Vagina (tissue), 2 donors: ENCODE results near the gene THSD7A.

ENCODE experiments used
- POLR2A ChIP-seq, 2 donors: fragments of 450-650 bp; IDR thresholded peaks; one replicate each; pipeline ENCODE4 v1.6.1; 2017; ENCODE audit warnings: antibody characterized with exemption in 2 of 2, mild to moderate bottlenecking in 2 of 2, moderate library complexity in 2 of 2
- POLR2AphosphoS5 ChIP-seq, 2 donors: sonication (generic); formaldehyde crosslinking; IDR thresholded peaks; one replicate each; pipeline ENCODE4 v1.9.0; 2017; ENCODE audit warnings: antibody characterized with exemption in 2 of 2, mild to moderate bottlenecking in 2 of 2, low read depth in 1 of 2; ENCODE audit not compliant: insufficient read depth in 1 of 2
- TF ChIP-seq, protein P1 (sequence below), 3 experiments: fragments of 450-650 bp in 2 of 3; fragments of 200-600 bp in 1 of 3; sonication (generic) in 1 of 3; IDR thresholded peaks; one replicate each; pipeline ENCODE4 v1.5.1; 2017 to 2019; ENCODE audit warnings: antibody characterized with exemption in 3 of 3, mild to moderate bottlenecking in 2 of 3, moderate library complexity in 2 of 3

DNA sequence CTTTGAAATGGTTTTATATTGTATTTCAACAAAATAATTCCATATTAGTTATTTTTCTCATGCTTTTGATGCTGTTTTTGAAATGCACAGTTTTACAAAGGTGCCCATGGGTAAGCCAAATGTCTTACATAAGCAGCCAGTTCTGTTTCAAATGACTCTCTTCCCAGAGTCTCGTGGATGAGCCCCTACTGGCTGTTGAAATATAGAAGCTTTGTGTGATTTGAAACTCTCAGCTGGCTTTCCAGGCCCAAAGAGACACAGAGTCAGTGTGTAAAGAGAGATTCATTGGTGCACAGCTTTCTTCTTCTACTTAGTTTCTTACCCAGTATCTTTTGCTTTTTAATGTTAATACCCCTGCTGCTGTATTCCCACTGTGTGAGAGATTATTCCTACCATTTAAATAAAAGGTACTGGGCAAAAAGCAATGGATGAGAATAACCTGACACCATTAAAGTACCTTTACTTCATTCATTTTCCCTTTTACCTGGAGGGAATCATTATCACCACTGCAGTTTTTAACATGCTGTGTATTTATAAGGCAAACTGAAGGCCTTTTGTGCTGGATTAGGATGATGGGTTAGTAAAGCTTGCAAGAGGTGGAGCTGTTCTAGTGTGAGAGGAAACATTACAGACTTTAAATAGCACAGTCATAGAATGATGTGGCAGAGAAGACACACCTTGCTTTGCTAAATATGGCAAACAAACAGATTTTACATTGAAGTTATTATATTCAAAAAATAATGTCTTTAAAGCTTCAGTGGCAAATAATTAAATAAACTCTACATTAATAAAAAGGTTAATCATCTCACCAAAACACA, 415.1 kb downstream of the THSD7A start:
- TF ChIP-seq, protein P1, sequence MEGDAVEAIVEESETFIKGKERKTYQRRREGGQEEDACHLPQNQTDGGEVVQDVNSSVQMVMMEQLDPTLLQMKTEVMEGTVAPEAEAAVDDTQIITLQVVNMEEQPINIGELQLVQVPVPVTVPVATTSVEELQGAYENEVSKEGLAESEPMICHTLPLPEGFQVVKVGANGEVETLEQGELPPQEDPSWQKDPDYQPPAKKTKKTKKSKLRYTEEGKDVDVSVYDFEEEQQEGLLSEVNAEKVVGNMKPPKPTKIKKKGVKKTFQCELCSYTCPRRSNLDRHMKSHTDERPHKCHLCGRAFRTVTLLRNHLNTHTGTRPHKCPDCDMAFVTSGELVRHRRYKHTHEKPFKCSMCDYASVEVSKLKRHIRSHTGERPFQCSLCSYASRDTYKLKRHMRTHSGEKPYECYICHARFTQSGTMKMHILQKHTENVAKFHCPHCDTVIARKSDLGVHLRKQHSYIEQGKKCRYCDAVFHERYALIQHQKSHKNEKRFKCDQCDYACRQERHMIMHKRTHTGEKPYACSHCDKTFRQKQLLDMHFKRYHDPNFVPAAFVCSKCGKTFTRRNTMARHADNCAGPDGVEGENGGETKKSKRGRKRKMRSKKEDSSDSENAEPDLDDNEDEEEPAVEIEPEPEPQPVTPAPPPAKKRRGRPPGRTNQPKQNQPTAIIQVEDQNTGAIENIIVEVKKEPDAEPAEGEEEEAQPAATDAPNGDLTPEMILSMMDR (IDR thresholded peaks at IDR 0.05): no peak
- no peak for TF ChIP-seq POLR2A (IDR thresholded peaks at IDR 0.05)
- TF ChIP-seq POLR2AphosphoS5 (IDR thresholded peaks at IDR 0.05; ENCODE audit: insufficient read depth in 1 of 2, low read depth in 1 of 2): no peak
